ENCODE results near the gene PPP2R5E. TPM values are rescaled to one million over a fixed set of nuclear protein-coding genes. Genes with fewer than 3 reads are reported as not detected.
"Not testable (repeated sequence)": the region's sequence is repeated elsewhere in the genome, so short reads cannot be mapped to it uniquely, and the experiment has no call there.

Gene PPP2R5E
- total and polyA plus RNA-seq, 2 donors (not counting 1 experiment from before 2014, with no cell fraction given) = 18.5 to 38.8 TPM

DNA sequence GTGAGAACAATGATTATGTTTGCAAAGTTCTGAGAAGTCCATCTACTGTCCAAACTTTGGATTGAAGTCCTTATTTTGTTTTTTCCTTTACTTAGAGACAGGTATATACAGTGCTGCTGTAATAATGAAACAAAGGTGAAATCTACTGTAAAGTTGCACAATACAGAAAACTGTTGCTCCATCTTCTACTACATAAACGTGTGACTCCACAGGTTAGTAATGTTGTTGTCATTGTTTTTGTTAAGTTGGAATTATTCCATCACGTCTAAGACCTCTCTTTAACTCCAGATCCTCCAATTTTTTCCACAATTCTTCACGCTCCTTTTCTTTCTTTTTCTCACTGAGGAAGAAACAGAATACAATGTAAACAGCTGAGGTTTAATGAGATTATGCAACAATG is 167.4 kb downstream of the PPP2R5E start:
- no peaks in the 10 kb centered on the region for H3K4me1 ChIP-seq (ENCODE audit: control insufficient read depth, extremely low read depth, insufficient read depth, low read length)
- H3K4me3 ChIP-seq (replicated peaks in 1 of 4; ENCODE audit: control extremely low read depth in 1 of 4, insufficient read depth in 1 of 4, low read depth in 3 of 4, low read length in 4 of 4) = no peak overlapping the region
- peak; percentile 9 to 32 for DNase-seq (ENCODE audit: low read depth in 2 of 2)
- TF ChIP-seq, protein P1, sequence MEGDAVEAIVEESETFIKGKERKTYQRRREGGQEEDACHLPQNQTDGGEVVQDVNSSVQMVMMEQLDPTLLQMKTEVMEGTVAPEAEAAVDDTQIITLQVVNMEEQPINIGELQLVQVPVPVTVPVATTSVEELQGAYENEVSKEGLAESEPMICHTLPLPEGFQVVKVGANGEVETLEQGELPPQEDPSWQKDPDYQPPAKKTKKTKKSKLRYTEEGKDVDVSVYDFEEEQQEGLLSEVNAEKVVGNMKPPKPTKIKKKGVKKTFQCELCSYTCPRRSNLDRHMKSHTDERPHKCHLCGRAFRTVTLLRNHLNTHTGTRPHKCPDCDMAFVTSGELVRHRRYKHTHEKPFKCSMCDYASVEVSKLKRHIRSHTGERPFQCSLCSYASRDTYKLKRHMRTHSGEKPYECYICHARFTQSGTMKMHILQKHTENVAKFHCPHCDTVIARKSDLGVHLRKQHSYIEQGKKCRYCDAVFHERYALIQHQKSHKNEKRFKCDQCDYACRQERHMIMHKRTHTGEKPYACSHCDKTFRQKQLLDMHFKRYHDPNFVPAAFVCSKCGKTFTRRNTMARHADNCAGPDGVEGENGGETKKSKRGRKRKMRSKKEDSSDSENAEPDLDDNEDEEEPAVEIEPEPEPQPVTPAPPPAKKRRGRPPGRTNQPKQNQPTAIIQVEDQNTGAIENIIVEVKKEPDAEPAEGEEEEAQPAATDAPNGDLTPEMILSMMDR (conservative IDR thresholded peaks at IDR 0.05 in 1 of 2, IDR thresholded peaks at IDR 0.05 in 1 of 2; ENCODE audit: low read depth in 1 of 2, low read length in 2 of 2) = no peak
- TF ChIP-seq EZH2 (IDR thresholded peaks at IDR 0.05; ENCODE audit: low read length, missing control alignments) = no peak
- H3K27ac ChIP-seq (ENCODE audit: insufficient read depth, low read length) = no peak overlapping the region
- no peak overlapping the region for H3K4me2 ChIP-seq (ENCODE audit: extremely low read depth, insufficient read depth, low read length)
- H4K20me1 ChIP-seq (ENCODE audit: control insufficient read depth, extremely low read depth, insufficient read depth, low read length) = no peaks in the 10 kb centered on the region
- H2AFZ ChIP-seq (ENCODE audit: low read length) = no peak overlapping the region
- peaks cover 1% of the 10 kb centered on the region for H3K36me3 ChIP-seq (ENCODE audit: control insufficient read depth, insufficient read depth, low read length)
- no peaks in the 10 kb centered on the region for H3K9me3 ChIP-seq (ENCODE audit: control insufficient read depth, insufficient read depth, low read depth, low read length)
- no peaks in the 10 kb centered on the region for H3K79me2 ChIP-seq (ENCODE audit: control insufficient read depth, insufficient read depth, low read length)
- H3K27me3 ChIP-seq (ENCODE audit: control insufficient read depth, insufficient read depth, low read length) = no peaks in the 10 kb centered on the region
- no peak overlapping the region for H3K9ac ChIP-seq (ENCODE audit: insufficient read depth, low read length)

GRCh38 chr14:63371613-63372012 is 171.6 kb downstream of the PPP2R5E start:
- H3K4me2 ChIP-seq (ENCODE audit: extremely low read depth, insufficient read depth, low read length); H3K79me2 ChIP-seq (ENCODE audit: control insufficient read depth, insufficient read depth, low read length); H3K27ac ChIP-seq (ENCODE audit: insufficient read depth, low read length); H3K9me3 ChIP-seq (ENCODE audit: control insufficient read depth, insufficient read depth, low read depth, low read length); H3K4me1 ChIP-seq (ENCODE audit: control insufficient read depth, extremely low read depth, insufficient read depth, low read length); H2AFZ ChIP-seq (ENCODE audit: low read length); H3K9ac ChIP-seq (ENCODE audit: insufficient read depth, low read length); H4K20me1 ChIP-seq (ENCODE audit: control insufficient read depth, extremely low read depth, insufficient read depth, low read length); H3K36me3 ChIP-seq (ENCODE audit: control insufficient read depth, insufficient read depth, low read length); H3K27me3 ChIP-seq (ENCODE audit: control insufficient read depth, insufficient read depth, low read length); H3K4me3 ChIP-seq (replicated peaks in 1 of 4; ENCODE audit: control extremely low read depth in 1 of 4, insufficient read depth in 1 of 4, low read depth in 3 of 4, low read length in 4 of 4): not testable (repeated sequence)
- DNase-seq (ENCODE audit: low read depth in 2 of 2) = peak in 1 of 2 donors; percentile 17

DNA sequence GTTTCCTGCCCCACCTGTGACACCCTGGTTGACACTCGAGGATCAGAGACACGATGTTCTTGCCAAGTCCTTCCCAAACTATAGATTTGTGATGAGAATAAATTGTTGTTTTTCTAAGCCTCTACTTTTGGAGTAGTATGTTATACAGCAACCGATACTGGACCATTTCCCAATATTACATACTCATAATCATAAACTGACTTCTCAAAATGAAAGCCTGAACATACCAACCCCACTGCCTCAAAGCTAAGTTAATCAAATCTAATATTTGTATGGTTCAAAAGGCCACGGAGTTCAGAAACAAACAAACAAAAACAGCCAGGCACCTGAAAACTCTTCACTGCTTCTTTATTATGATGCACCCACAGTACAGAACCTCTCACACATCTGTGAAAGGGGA is 172.1 kb downstream of the PPP2R5E start:
- Histone ChIP-seq H3K27ac (ENCODE audit: insufficient read depth, low read length) (no peak overlapping the region), H3K9ac (ENCODE audit: insufficient read depth, low read length) (no peak overlapping the region), H4K20me1 (ENCODE audit: control insufficient read depth, extremely low read depth, insufficient read depth, low read length) (no peaks in the 10 kb centered on the region), H3K36me3 (ENCODE audit: control insufficient read depth, insufficient read depth, low read length) (peaks cover 1% of the 10 kb centered on the region), H3K27me3 (ENCODE audit: control insufficient read depth, insufficient read depth, low read length) (no peaks in the 10 kb centered on the region), H3K4me2 (ENCODE audit: extremely low read depth, insufficient read depth, low read length) (no peak overlapping the region), H3K79me2 (ENCODE audit: control insufficient read depth, insufficient read depth, low read length) (no peaks in the 10 kb centered on the region), H3K9me3 (ENCODE audit: control insufficient read depth, insufficient read depth, low read depth, low read length) (no peaks in the 10 kb centered on the region), H2AFZ (ENCODE audit: low read length) (no peak overlapping the region), H3K4me3 (replicated peaks in 1 of 4; ENCODE audit: control extremely low read depth in 1 of 4, insufficient read depth in 1 of 4, low read depth in 3 of 4, low read length in 4 of 4) (no peak overlapping the region), H3K4me1 (ENCODE audit: control insufficient read depth, extremely low read depth, insufficient read depth, low read length) (no peaks in the 10 kb centered on the region)
- no peak for DNase-seq (ENCODE audit: low read depth in 2 of 2)
- no peak for TF ChIP-seq EZH2 (IDR thresholded peaks at IDR 0.05; ENCODE audit: low read length, missing control alignments)
- TF ChIP-seq, protein P1 (conservative IDR thresholded peaks at IDR 0.05 in 1 of 2, IDR thresholded peaks at IDR 0.05 in 1 of 2; ENCODE audit: low read depth in 1 of 2, low read length in 2 of 2) = no peak
